ENCODE results near the gene ULK1.

ULK1 gene

DNA sequence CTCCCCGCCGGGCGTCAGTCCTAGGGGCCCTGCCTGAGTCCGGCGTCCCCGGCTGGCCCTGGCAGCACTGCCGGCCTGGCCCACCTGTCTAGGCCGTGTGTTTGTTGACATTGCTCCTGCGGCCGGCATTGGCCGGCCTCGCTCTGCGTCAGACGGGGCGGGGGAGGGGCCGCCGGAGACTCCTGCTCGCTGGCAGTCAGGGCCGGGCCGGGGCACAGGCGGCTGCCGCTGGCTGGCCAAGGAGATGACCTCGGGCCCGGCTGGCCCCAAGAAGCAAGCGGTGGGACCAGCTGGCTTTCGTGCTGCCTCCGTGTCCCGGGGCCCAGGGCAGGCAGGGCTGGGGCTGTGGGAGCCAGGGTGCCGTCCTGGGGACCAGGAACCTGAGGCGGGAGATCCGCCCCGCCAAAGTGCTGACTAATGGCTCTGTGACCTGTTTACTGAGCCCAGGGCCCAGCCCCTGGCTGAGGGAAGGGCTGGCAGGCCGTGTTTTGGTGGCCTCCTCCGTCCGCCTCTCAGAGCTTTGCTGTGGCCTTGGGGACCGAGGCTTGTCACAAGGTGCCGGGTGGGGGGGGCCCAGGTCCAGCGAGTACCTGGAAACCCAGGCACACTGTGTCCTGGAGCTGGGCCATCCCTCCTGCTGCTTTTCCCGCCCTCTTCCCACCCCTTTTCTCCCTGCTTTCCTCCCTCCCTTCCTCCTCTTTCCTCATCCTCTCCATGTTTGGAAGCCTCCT, 1.8 kb downstream of the ULK1 start:
- H3K27me3 Mint-ChIP-seq = no peaks in the 10 kb centered on the region
- H3K27ac Mint-ChIP-seq = no peak overlapping the region
- H3K4me1 Mint-ChIP-seq = peaks cover 20% of the 10 kb centered on the region
- H3K9me3 Mint-ChIP-seq = no peaks in the 10 kb centered on the region
- no peaks in the 10 kb centered on the region for H3K36me3 Mint-ChIP-seq
- peak overlapping the region; percentile 86 for H3K4me3 Mint-ChIP-seq

DNA sequence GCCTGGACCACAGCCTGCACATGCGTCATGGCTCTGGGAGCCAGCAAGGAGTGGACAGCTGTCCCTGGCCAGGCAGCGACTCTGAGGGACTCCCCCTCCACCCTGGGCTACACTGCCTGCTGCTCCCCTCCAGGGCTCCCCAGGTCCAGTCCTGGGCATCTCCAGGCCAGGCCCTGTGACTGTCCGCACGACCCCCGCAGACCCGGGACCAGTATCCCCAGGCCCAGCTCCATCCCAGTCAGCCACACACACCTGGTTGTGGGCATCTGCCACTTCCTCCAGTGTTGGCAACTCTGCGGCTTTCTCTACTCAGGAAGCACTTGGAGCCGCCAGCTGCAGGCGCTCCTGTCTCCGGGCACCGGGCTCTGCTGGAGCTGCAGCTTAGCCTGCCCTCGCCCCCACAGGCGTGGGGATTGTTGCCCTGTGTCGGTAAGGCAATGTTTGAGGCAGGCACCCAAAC, 2.4 kb downstream of the ULK1 start:
- peak overlapping the region; percentile 52 for H3K4me3 Mint-ChIP-seq
- peak overlapping the region; percentile 46 for H3K27ac Mint-ChIP-seq
- no peaks in the 10 kb centered on the region for H3K27me3 Mint-ChIP-seq
- H3K36me3 Mint-ChIP-seq = no peaks in the 10 kb centered on the region
- peaks cover 25% of the 10 kb centered on the region for H3K4me1 Mint-ChIP-seq
- no peaks in the 10 kb centered on the region for H3K9me3 Mint-ChIP-seq

DNA sequence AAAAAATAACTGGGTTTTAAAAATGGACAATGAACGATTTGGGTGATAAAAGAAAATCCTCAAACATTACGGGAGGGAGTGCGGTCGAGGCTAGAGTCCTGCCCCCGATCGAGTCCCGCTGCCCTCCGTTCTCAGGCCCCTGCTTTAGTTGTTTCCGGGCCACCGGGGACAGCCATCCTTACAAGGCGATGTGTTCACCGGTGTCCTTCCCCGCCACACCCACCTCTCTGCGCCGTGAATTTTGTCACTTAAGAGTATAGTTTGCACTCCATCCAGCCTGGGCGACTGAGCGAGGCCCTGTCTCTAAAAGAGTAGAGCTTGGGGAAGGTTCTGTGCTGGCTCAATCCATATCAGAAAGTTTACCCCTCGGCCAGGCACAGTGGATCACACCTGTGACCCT, 2.9 kb downstream of the ULK1 start:
- H3K4me3 Mint-ChIP-seq = peak overlapping the region; percentile 52
- no peaks in the 10 kb centered on the region for H3K36me3 Mint-ChIP-seq
- peaks cover 29% of the 10 kb centered on the region for H3K4me1 Mint-ChIP-seq
- no peaks in the 10 kb centered on the region for H3K9me3 Mint-ChIP-seq
- peak overlapping the region; percentile 43 for H3K27ac Mint-ChIP-seq
- no peaks in the 10 kb centered on the region for H3K27me3 Mint-ChIP-seq

DNA sequence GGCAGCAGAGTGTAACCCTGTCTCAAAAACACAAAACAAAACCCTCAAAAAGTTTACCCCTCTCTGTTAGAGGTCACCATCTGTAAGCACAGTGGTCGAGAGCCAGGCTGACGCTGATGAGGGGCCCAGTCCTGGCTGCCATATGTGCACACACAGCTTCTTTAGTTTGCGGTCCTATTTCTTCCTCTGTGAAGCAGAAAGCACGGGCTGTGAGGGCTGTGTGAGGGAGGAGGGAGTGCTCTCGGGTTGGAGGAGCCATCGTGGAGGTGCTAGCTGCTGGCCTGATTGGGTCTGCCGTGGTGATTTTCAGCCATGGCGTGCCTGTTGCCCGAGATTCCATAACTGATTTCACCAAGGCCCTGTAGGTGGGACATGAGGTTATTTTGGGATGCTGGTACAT, 3.5 kb downstream of the ULK1 start:
- Mint-ChIP-seq H3K4me3 (peak overlapping the region; percentile 1), H3K27ac (no peak overlapping the region), H3K27me3 (no peaks in the 10 kb centered on the region), H3K4me1 (peaks cover 33% of the 10 kb centered on the region), H3K36me3 (no peaks in the 10 kb centered on the region), H3K9me3 (no peaks in the 10 kb centered on the region)

DNA sequence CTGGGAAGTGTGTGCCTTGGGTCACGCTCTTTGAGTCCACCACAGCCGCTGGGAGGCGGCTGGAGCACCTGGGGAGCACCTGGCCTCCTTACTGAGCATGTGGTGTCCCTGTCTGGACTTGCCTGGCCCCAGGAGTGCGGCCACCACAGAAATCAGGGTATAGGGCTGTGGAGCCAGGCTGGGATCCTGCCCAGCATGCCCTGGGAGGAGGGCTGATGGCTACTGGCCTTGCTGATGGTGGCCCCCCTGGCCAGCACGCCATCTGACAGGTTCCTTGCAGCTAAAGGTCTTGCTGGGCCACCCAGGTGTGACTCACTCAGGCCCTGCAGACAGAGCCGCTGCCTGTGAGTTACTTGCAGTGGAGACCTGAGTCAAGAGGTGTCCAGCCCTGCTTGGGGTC, 6.0 kb downstream of the ULK1 start:
- H3K9me3 Mint-ChIP-seq = no peaks in the 10 kb centered on the region
- H3K36me3 Mint-ChIP-seq = no peaks in the 10 kb centered on the region
- no peak overlapping the region for H3K27ac Mint-ChIP-seq
- H3K4me1 Mint-ChIP-seq = peaks cover 51% of the 10 kb centered on the region
- no peak overlapping the region for H3K4me3 Mint-ChIP-seq
- H3K27me3 Mint-ChIP-seq = no peaks in the 10 kb centered on the region

DNA sequence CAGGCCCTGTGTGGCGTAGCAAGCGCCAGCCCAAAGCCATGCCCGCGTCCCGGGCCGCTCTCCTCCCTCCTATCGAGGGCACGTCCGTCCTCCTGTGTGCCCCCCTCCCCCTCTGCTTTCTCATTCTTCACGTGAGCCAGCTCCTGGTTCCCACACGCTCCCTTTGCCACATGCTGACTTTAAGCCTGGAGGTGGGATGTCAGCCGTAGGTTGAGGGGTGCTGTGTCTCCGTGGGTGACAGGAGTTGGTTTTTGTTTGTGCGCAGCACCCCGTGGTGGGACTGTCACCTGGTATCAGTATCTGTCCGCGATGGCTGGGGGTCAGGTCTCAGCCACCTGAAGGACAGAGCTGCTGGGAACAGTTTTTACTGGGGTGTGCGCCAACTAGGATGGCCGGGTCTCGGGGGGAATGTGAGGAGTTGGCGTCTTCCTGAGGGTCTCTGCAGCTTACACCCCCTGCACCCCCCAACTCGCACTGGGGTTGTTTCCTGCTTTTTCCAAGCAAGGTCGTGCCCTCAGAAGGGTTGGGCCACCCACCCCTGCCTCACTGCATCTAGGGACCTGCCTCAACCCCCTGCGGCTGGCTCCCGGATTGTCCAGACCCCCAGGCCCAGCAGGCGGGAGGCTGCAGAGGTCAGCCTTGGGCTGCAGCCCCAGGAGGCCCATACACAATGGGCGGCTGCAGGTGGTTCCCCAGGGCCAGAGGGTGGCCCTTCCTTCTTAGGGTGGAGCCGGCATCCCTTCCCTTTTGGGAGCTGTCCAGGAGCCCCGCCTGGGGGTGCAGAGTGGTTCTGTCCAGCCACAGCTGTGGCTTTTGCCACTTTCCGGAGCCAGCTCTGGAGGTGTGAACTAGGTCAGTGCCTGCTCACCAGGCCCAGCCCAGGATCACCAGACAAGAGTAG, 7.3 kb downstream of the ULK1 start:
- Mint-ChIP-seq H3K27me3 (no peaks in the 10 kb centered on the region), H3K36me3 (no peaks in the 10 kb centered on the region), H3K4me3 (no peak overlapping the region), H3K27ac (no peak overlapping the region), H3K9me3 (no peaks in the 10 kb centered on the region), H3K4me1 (peaks cover 51% of the 10 kb centered on the region)

DNA sequence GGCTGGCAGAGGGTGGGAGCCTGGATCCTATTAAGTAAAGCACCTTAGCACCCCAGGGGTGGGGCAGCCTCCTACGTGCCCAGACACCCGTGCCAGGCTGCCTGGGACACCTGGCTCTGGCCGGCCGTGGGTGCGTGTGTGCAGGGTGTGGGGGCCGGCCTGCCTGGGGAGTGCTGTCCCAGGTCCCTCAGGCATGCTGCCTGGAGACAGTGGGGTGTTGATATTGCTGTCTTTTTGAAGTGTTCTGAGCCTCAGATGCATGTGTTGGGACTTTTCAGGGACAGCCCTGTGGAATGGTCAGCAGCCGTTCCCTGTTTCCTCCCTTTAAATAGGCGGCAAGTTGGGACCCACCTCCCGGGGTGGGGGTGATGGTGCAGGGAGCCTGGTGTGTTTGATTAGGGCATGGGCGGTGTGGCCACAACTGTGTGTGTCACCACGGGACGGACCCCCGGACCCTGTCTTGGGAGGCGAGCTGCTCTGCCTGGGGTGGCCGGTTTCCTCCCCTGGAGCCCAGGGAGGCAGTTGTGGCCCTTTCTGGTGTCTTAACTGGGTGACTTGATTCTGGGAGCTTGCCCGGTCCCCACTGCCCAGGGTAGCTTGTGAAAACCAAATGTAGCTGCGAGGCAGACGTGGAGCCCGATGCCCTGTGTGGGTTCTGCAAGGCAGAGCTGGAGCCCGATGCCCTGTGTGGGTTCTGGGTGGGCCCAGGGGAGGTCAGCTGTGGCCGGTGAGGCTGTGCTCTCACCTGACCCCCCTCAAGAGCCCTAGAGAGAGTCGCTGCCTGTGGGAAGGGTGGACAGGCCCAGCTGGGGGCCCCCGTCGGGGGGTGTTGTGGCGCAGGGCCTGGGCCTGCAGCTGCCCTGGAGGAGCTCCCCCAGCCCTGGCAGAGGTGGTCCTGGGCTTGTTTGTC, 8.2 kb downstream of the ULK1 start:
- no peaks in the 10 kb centered on the region for H3K27me3 Mint-ChIP-seq
- no peaks in the 10 kb centered on the region for H3K9me3 Mint-ChIP-seq
- H3K4me1 Mint-ChIP-seq = peaks cover 46% of the 10 kb centered on the region
- H3K27ac Mint-ChIP-seq = no peak overlapping the region
- no peak overlapping the region for H3K4me3 Mint-ChIP-seq
- no peaks in the 10 kb centered on the region for H3K36me3 Mint-ChIP-seq

DNA sequence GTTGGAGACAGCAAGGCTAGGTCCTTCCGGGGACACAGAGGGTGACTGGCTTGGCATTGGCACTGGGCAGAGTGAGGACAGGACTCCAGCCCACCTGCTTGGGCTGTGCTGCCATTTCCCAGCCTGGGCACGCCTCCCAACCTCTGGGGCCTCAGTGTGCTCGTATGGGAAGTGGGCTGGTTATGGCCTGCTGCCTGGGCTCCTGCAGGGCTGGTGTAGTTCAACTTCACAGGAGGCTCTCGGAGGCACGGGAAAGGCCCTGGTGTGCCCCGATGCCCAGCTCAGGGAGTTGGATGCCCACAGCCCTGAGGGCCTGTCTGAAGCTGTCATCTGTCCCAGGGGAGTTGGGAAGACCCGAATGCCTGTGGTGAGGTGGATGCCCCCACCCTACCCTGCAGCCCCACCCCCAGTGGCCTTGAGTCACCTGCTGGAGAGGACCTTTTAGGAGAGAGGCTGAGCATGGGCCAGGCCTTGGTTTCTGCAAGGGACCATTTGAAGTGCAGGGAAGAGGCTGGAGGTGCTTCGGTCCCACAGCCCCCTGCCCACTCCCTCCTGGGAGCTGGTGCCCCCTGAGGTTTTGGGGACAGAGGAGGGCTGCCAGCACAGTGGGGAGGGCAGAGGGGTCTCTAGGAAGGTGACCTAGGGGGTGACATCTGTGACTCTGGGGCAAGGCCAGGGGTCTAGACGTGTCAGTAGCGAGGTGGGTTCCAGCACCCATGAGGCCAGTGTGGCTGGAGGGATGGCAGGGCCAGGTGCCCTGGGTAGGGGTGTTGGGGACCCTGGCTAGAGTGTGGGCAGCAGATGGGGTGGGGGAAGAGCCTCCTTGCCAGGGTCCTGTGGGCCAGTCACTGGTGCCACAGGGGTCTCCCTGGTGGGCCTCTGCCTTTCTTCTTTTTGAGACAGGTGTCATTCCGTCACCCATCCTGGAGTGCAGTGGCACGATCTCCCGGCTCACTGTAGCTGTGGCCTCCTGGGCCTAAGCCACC, 9.1 kb downstream of the ULK1 start:
- no peak overlapping the region for H3K27ac Mint-ChIP-seq
- no peaks in the 10 kb centered on the region for H3K36me3 Mint-ChIP-seq
- H3K4me3 Mint-ChIP-seq = no peak overlapping the region
- peaks cover 40% of the 10 kb centered on the region for H3K4me1 Mint-ChIP-seq
- H3K27me3 Mint-ChIP-seq = no peaks in the 10 kb centered on the region
- no peaks in the 10 kb centered on the region for H3K9me3 Mint-ChIP-seq

DNA sequence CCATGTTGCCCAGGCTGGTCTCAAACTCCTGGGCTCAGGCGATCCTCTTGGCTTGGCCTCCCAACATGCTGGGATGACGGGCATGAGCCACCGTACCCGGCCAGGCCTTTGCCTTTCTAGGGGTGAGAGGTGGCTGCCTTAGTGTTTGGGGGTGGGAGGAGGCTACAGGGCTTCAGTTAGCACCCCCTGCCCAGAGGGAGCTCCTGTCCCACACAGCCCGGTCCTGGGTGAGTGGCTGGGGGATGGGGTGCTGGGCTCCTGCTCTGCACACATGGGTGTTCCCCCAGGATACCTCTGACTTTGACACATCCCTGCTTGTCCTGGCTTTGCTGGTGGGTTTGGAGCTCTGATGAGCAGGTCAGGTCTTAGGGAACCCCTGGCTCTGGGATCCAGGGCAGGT, 9.9 kb downstream of the ULK1 start:
- no peak overlapping the region for H3K27ac Mint-ChIP-seq
- H3K27me3 Mint-ChIP-seq = no peaks in the 10 kb centered on the region
- H3K4me3 Mint-ChIP-seq = no peak overlapping the region
- H3K36me3 Mint-ChIP-seq = no peaks in the 10 kb centered on the region
- H3K4me1 Mint-ChIP-seq = peaks cover 40% of the 10 kb centered on the region
- H3K9me3 Mint-ChIP-seq = no peaks in the 10 kb centered on the region

DNA sequence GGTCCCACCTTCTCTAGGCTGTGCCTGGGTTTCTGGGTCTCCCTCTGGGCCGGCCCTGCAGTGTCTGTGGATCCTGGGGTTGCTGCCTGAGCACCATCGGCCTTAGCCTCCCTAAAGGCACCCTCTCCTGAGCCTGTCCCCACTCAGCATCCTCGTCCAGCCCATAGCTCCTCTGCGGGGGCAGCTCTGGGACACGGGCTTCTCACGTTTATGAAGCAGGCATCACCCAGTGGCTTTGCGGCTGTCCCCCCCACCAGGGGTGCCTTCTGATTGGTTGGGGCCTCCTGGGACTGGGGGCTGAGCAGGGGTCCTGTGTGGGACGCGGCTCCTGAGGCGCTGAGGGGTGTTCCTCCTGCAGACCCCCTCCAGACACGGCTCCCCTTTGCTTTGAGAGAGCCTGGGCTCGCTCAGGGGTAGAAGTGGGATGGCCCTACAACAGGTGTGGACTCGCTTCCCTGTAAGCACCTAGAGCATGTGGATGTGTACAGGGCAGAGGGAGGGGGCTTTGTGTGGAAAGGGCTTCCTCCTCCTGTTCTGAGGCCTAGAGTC, 10.7 kb downstream of the ULK1 start:
- H3K27me3 Mint-ChIP-seq = no peaks in the 10 kb centered on the region
- H3K36me3 Mint-ChIP-seq = no peaks in the 10 kb centered on the region
- no peak overlapping the region for H3K4me3 Mint-ChIP-seq
- H3K4me1 Mint-ChIP-seq = peaks cover 37% of the 10 kb centered on the region
- no peaks in the 10 kb centered on the region for H3K9me3 Mint-ChIP-seq
- H3K27ac Mint-ChIP-seq = no peak overlapping the region

DNA sequence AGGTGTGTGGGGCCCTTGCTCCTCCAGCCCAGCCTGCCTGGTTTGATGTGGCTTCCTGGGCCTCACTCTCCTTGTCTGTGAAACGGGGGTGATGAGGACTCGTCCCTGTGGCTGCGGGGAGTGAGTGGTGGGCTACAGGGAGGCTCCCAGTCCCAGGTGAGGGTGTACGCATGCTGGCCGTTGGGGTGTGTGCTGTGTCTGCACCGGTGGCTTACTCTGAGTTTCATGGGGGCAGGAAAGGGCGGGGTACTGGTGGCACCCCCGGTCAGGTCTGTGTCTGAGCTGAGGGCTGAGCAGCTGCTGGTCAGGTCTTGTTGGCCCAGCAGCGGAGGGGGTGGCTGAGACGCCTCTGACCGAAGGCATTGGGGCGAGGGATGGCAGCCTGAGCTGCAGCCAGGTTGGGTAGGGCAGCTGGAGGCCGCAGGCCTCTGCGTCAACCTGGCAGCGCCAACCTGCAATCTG, 11.2 kb downstream of the ULK1 start:
- H3K4me3 Mint-ChIP-seq = no peak overlapping the region
- no peak overlapping the region for H3K27ac Mint-ChIP-seq
- H3K4me1 Mint-ChIP-seq = peaks cover 35% of the 10 kb centered on the region
- H3K9me3 Mint-ChIP-seq = no peaks in the 10 kb centered on the region
- no peaks in the 10 kb centered on the region for H3K27me3 Mint-ChIP-seq
- no peaks in the 10 kb centered on the region for H3K36me3 Mint-ChIP-seq

DNA sequence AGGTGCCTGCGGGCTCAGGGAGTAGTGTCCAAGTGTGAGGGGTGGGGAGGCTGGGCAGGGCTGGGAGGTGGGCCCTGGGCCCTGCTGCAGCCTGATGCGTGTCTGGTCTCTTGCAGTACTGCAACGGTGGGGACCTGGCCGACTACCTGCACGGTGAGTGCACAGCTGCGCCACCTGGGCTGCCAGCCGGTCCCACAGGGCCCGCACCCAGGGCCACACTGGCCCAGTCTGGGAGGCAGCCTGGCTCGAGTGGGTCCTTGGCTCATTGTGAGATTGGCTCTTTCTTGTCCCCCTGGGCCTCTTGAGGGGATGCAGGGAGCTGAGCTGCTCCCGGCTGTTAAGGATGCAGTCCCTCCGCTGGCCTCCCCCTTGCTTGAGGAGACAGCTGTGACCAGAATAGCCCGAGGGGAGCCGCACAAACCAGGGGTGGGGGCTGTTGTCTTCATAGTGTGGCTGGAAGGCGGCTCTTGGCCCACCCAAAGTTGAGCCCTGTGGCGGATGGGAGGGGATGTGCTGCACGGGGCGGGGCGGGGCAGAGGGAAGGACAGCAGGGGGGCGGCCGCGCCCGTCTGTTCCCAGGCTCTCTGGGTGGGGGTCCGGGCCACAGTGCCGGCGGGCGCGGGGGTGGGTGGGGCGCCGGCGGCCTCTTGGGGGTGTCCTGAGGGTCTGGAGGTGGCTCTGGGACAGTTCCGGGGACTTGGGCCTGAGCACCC, 13.1 kb downstream of the ULK1 start:
- H3K4me1 Mint-ChIP-seq = peaks cover 24% of the 10 kb centered on the region
- no peaks in the 10 kb centered on the region for H3K9me3 Mint-ChIP-seq
- no peak overlapping the region for H3K4me3 Mint-ChIP-seq
- no peak overlapping the region for H3K27ac Mint-ChIP-seq
- no peaks in the 10 kb centered on the region for H3K27me3 Mint-ChIP-seq
- no peaks in the 10 kb centered on the region for H3K36me3 Mint-ChIP-seq

DNA sequence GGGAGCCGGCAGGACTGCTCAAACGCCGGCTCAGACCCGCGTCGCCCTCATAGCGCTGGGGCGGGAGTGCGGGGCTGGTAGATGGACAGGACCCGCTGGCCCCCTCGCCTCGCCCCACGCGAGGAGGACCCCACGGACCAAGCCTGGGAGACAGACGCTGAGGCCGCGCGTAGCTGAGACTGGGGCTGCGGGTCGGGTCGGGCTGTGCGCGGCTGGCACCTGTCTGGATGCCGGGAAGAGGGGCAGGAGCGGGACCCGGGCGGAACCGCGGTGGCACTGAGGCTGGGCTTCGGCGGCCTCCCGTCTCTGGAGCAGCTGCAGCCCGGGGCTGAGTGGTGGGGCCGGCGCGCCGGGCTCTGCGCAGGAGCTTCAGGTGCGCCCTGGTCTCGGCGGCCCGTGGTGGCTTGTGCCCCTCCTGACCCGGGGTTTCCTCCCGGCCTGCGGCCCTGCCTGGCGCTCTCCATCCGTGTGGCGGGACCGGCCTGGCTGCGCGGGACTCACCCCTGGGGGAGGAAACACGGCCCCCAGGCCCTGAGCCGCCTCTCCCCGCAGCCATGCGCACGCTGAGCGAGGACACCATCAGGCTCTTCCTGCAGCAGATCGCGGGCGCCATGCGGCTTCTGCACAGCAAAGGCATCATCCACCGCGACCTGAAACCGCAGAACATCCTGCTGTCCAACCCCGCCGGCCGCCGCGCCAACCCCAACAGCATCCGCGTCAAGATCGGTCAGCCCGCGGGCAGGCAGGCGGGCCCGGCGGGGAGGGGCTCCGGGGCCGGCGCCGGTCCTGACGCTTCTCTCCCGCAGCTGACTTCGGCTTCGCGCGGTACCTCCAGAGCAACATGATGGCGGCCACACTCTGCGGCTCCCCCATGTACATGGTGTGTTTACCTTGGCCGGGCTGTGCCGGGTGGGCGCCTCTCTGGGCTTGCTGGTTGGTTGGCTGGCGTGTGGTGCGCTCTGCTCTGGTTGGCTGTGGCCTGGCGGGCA, 14.0 kb downstream of the ULK1 start:
- Mint-ChIP-seq H3K27ac (no peak overlapping the region), H3K27me3 (no peaks in the 10 kb centered on the region), H3K36me3 (no peaks in the 10 kb centered on the region), H3K4me3 (no peak overlapping the region), H3K9me3 (no peaks in the 10 kb centered on the region), H3K4me1 (peaks cover 20% of the 10 kb centered on the region)

Data from activated naive CD4-positive, alpha-beta T cell treated with anti-CD3 and anti-CD28 coated beads, Interleukin-2, amount 50 U/mL, for 24 hours (primary cell).